ENCODE data around the gene TSEN54.
"Not testable (repeated sequence)": the region's sequence is repeated elsewhere in the genome, so short reads cannot be mapped to it uniquely, and the experiment has no call there.

Gene TSEN54

GRCh38 chr17:75516255-75516618, at the start of gene TSEN54:
Gene TSEN54 (plus strand): TSS chr17:75516528. CDS start chr17:75516561, 33 bp downstream.
- DNase-seq (ENCODE audit: low read depth): peak; percentile 88

GRCh38 chr17:75468291-75468754, 48.0 kb upstream of the TSEN54 start:
- DNase-seq (ENCODE audit: low read depth): no peak

- no peak for DNase-seq (ENCODE audit: low read depth)
Observed at GRCh38 chr17:75468779-75469373, 47.5 kb upstream of the TSEN54 start.

GRCh38 chr17:75471207-75471606, 45.1 kb upstream of the TSEN54 start:
- no peak for DNase-seq (ENCODE audit: low read depth)

GRCh38 chr17:75472119-75472518, 44.2 kb upstream of the TSEN54 start:
- no peak for DNase-seq (ENCODE audit: low read depth)

GRCh38 chr17:75473246-75473645, 43.1 kb upstream of the TSEN54 start:
- DNase-seq (ENCODE audit: low read depth): no peak

- DNase-seq (ENCODE audit: low read depth): no peak
Observed at GRCh38 chr17:75474736-75475135, 41.6 kb upstream of the TSEN54 start.

- DNase-seq (ENCODE audit: low read depth): no peak
Observed at GRCh38 chr17:75475144-75475835, 41.0 kb upstream of the TSEN54 start.

GRCh38 chr17:75475851-75476250, 40.5 kb upstream of the TSEN54 start:
- DNase-seq (ENCODE audit: low read depth): no peak

- no peak for DNase-seq (ENCODE audit: low read depth)
Observed at GRCh38 chr17:75476271-75476671, 40.1 kb upstream of the TSEN54 start.

GRCh38 chr17:75476752-75477489, 39.4 kb upstream of the TSEN54 start:
- DNase-seq (ENCODE audit: low read depth): no peak

GRCh38 chr17:75477490-75477862, 38.9 kb upstream of the TSEN54 start:
- not testable (repeated sequence) for DNase-seq (ENCODE audit: low read depth)

- no peak for DNase-seq (ENCODE audit: low read depth)
Observed at GRCh38 chr17:75478508-75478907, 37.8 kb upstream of the TSEN54 start.

- no peak for DNase-seq (ENCODE audit: low read depth)
Observed at GRCh38 chr17:75480281-75480680, 36.0 kb upstream of the TSEN54 start.

GRCh38 chr17:75481194-75482068, 34.9 kb upstream of the TSEN54 start:
- DNase-seq (ENCODE audit: low read depth): no peak

- no peak for DNase-seq (ENCODE audit: low read depth)
Observed at GRCh38 chr17:75482098-75482942, 34.0 kb upstream of the TSEN54 start.

GRCh38 chr17:75485688-75486087, 30.6 kb upstream of the TSEN54 start:
- DNase-seq (ENCODE audit: low read depth): no peak

- no peak for DNase-seq (ENCODE audit: low read depth)
Observed at GRCh38 chr17:75486151-75486550, 30.2 kb upstream of the TSEN54 start.

- no peak for DNase-seq (ENCODE audit: low read depth)
Observed at GRCh38 chr17:75486951-75487350, 29.4 kb upstream of the TSEN54 start.

GRCh38 chr17:75487351-75488070, 28.8 kb upstream of the TSEN54 start:
- DNase-seq (ENCODE audit: low read depth): peak; percentile 18
